Uterus (tissue), 4 donors: ENCODE data around the gene KCNQ1. TPM values are rescaled to one million over a fixed set of nuclear protein-coding genes. Genes with fewer than 3 reads are reported as not detected.

Experiments used
- DNase-seq, 2 donors: peaks; one replicate each; pipeline ENCODE4 v3.0.0-alpha.2; 2019 to 2020
- H3K27ac ChIP-seq, 2 donors: fragments of 200-600 bp; sonication (generic); 1 replicate in 1 of 2; 2 replicates in 1 of 2; pipeline ENCODE4 v1.5.1; 2016 to 2018
- H3K27me3 ChIP-seq, 2 donors: fragments of 200-600 bp; sonication (generic); one replicate each; pipeline ENCODE4 v1.5.1; 2018 to 2019; ENCODE audit warnings: control low read depth in 1 of 2
- H3K36me3 ChIP-seq, 2 donors: fragments of 200-600 bp; sonication (generic); one replicate each; pipeline ENCODE4 v1.5.1; 2019; ENCODE audit warnings: control low read depth in 1 of 2
- H3K4me1 ChIP-seq, 2 donors: fragments of 200-600 bp; sonication (generic); one replicate each; pipeline ENCODE4 v1.5.1; 2018 to 2019; ENCODE audit warnings: control low read depth in 1 of 2
- H3K4me3 ChIP-seq, 2 donors: fragments of 200-600 bp; sonication (generic); 1 replicate in 1 of 2; 2 replicates in 1 of 2; pipeline ENCODE4 v1.5.1; 2018 to 2019; ENCODE audit warnings: mild to moderate bottlenecking in 1 of 2
- H3K9me3 ChIP-seq, 2 donors: fragments of 200-600 bp; sonication (generic); one replicate each; pipeline ENCODE4 v1.5.1; 2019; ENCODE audit warnings: control low read depth in 1 of 2
- CTCF ChIP-seq, 4 experiments: fragments of 200-600 bp in 2 of 4; fragments of 450-650 bp in 2 of 4; sonication (generic) in 2 of 4; IDR thresholded peaks; one replicate each; pipeline ENCODE4 v1.5.1; 2016 to 2019; ENCODE audit warnings: antibody characterized with exemption in 4 of 4, mild to moderate bottlenecking in 2 of 4, moderate library complexity in 1 of 4
- POLR2A ChIP-seq, 2 donors: fragments of 450-650 bp; IDR thresholded peaks; one replicate each; pipeline ENCODE4 v1.6.1; 2016; ENCODE audit warnings: antibody characterized with exemption in 2 of 2, mild to moderate bottlenecking in 1 of 2, moderate library complexity in 1 of 2
- intact Hi-C: fragments of 100-400 bp; cut with DNase I; formaldehyde crosslinking; loops from one replicate; pipeline ENCODE4 v1.15.1; 2023; ENCODE audit warnings: low total_unique reads
- total RNA-seq, 4 donors: library from RNA; depleted of rRNA in 3 of 4; stranded (reverse); fragments of >200 nt in 3 of 4; gene quantifications; one replicate each; pipeline versions ENCODE4 v1.1.0 to v1.2.4, GENCODE V29; 2014 to 2023
- donor health status: DM: yes; HTN: yes; CAD: no.

Gene KCNQ1
- total RNA-seq, 4 donors from 2014 or later: 2.6 to 10.4 (median 5.4) TPM

DNA sequence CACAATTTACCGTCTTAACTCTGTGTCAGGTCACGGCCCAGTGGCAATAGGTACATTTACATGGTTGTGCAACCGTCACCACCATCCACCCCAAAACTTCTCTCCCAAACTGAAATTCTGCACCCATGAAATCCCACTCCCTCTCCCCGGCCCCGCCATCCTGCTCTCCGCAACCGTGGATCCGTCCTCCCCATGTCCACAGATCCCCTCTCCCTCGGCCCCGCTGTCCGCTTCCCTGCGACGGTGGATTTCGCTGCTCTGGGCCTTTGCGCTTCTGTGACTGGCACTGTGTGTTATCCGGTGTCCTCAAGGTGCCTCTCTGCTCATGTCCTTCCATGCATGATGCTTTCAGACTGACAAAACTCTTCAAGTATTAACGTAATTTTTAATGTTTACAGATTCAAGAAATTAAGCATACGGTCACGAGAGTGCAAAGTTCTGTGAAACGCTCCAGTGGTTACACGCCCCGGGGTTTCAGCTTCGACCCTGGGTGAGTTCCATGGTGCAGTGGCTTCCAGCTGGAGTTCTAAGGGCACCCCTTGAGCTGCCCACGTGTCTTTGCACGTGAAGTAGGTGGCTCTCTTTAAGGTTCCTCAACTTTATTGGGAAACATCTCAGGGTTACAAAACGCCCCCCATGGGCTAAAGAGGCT, 76.4 kb downstream of the KCNQ1 start:
- peak; percentile 2 to 4 for DNase-seq
- no peak for TF ChIP-seq CTCF (IDR thresholded peaks at IDR 0.05)
- TF ChIP-seq POLR2A (IDR thresholded peaks at IDR 0.05): no peak
- no peak overlapping the region for H3K4me3 ChIP-seq
- H3K36me3 ChIP-seq: no peaks in the 10 kb centered on the region
- intact Hi-C loops: no loop called here
- H3K4me1 ChIP-seq: no peaks in the 10 kb centered on the region
- no peaks in the 10 kb centered on the region for H3K27me3 ChIP-seq
- no peak overlapping the region for H3K27ac ChIP-seq
- H3K9me3 ChIP-seq: no peaks in the 10 kb centered on the region

- no peaks in the 10 kb centered on the region for H3K36me3 ChIP-seq
- TF ChIP-seq CTCF (IDR thresholded peaks at IDR 0.05): no peak
- no peak for TF ChIP-seq POLR2A (IDR thresholded peaks at IDR 0.05)
- no peaks in the 10 kb centered on the region for H3K4me1 ChIP-seq
- no peak overlapping the region for H3K27ac ChIP-seq
- peak; percentile 9 to 10 for DNase-seq
- no peaks in the 10 kb centered on the region for H3K27me3 ChIP-seq
- no peak overlapping the region for H3K4me3 ChIP-seq
- H3K9me3 ChIP-seq: no peaks in the 10 kb centered on the region
- intact Hi-C loops: no loop called here
These were observed 77.2 kb downstream of the KCNQ1 start for GRCh38 chr11:2521733-2522630.

DNA sequence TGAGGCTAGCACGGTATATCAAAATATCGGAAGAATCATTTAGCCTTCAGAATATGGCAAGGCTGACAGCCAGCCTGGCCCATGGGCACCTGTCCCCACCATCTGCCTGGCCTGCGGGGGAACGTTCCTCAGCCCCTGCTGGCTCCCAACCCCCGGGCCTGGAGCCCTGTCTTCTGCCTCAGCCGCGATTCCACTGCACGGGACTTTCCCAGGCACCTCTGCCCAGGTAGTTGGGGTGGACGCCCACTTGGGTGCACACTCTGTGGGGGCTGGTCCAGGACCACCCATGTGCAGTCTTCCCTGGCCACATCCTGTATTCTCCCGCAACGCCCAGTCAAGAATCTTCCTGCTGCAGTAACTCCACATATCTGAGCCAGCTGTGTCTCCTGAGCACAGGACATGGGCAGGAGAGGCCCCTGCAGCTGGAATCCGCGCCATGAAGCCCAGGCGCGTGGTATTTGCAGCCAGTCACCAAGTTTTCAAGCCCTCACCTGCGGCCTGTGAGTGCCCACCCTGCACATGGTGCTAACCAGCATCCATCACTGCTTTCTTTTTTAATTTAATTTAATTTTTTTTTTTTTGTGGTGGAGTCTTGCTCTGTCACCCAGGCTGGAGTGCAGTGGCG, 77.9 kb downstream of the KCNQ1 start:
- no peak overlapping the region for H3K27ac ChIP-seq
- H3K27me3 ChIP-seq: no peaks in the 10 kb centered on the region
- no peaks in the 10 kb centered on the region for H3K4me1 ChIP-seq
- no peaks in the 10 kb centered on the region for H3K9me3 ChIP-seq
- TF ChIP-seq CTCF (IDR thresholded peaks at IDR 0.05) (no peak), POLR2A (IDR thresholded peaks at IDR 0.05) (no peak)
- no peak overlapping the region for H3K4me3 ChIP-seq
- intact Hi-C loops: no loop called here
- no peaks in the 10 kb centered on the region for H3K36me3 ChIP-seq
- DNase-seq: peak; percentile 7 to 8

GRCh38 chr11:2523821-2524391, 79.1 kb downstream of the KCNQ1 start:
- Histone ChIP-seq H3K9me3 (no peaks in the 10 kb centered on the region), H3K4me3 (no peak overlapping the region), H3K27ac (no peak overlapping the region), H3K4me1 (no peaks in the 10 kb centered on the region), H3K27me3 (no peaks in the 10 kb centered on the region), H3K36me3 (no peaks in the 10 kb centered on the region)
- TF ChIP-seq POLR2A (IDR thresholded peaks at IDR 0.05) (no peak), CTCF (IDR thresholded peaks at IDR 0.05) (no peak)
- DNase-seq: peak in 1 of 2 donors; percentile 11
- intact Hi-C loops: no loop called here
